ENCODE data around the gene NACA. TPM values are rescaled to one million over a fixed set of nuclear protein-coding genes. Genes with fewer than 3 reads are reported as not detected.

The NACA gene
- 1,159 and 1,183 TPM in 2 replicates for total RNA-seq

DNA sequence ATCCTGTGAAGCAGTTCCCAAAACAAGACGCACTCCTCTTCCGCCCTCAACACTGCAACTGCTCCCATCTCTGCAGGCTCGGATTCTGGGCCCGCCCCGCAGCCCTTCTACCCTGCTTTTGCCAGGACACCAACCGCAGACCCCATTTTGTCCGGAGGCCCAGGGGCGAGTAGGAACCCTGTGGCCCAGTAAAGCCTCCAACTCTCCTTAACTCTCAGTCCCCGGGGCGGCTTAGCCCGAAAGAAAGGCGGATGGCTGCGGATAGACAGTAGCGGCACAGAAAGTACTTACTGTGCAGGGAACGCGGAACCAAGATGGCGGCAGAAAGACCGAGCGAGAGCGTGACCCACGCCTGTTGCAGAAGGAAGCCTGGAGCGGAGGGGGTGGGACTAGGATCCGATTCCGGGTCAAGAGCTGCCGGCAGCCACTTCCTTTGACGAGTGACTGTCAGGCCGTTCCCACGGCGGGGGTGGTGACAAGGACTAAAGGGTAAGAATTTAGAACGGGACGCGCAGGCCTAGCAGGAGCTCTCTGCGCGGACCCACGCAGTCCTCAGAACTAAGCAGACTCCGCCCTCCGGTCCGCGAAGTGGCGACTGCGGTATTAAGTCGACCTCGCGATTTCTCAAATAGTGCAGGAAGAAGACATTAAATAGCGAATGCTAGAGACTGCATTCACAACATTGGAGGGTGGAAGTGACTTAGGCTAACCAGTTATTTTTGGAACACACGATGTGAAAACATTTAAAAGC is at the start of gene NACA:
TSS of gene NACA (minus strand) at position 328 of the 751 bp plus-strand sequence. CDS start 778 bp downstream, outside the sequence.

GRCh38 chr12:56751712-56752598 is 26.9 kb upstream of the NACA start, which contains the start of gene PRIM1:
Gene PRIM1, minus strand, starts transcription at chr12:56752323. Its CDS starts 25 bp downstream, at chr12:56752298.

DNA sequence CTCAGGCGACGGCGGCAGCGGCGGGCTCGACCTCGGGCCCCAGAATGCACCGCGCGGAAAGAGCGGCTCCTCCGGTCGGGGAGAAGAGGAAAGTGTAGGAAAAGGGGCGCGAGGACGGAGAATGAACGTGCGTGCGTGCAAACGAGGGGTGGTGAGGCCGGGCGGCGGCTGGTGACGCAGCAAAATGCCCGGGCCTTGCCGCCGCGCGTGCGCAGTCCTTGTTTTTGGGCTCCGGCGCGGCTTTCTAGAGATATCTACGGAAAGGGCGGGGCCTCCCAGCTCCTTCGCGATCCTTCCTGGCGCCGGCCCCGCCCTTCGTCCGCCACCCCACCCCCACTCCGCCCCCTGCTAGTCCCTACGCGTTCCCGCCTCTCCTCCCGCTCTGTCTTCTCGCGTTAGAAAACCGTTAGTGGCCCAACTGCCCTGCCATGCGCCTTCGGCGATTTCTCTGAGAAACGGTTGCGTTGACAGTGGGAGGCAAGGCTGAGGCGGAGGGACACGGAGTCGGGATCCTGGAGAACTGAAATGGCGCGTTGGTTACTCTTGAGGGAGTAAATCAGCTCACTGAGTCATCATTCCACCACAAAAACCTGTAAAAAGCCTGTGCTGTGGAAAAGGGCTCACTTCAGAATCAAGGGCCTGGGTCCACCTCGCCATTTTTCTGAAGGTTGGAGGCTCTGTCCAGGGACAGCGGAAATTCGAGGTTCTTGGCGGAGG is 36.8 kb downstream of the NACA start, which contains the start of gene PTGES3:
TSS of gene PTGES3 (minus strand) at position 156 of the 717 bp plus-strand sequence. CDS start 285 bp downstream, outside the sequence.

Small RNAs within 50 kb of the gene (small RNA-seq; reads per million reads assigned to genes)
- gene RN7SL809P = not detected

Other genes with a start within 250 kb of the NACA start
- not detected in 2 replicates for gene GLS2, start 237.1 kb downstream of the NACA start, total RNA-seq
- gene RBMS2, start 203.5 kb downstream of the NACA start, total RNA-seq = 40.6 and 47.0 TPM in 2 replicates
- 39.7 and 44.3 TPM in 2 replicates for gene BAZ2A, start 95.0 kb downstream of the NACA start, total RNA-seq
- gene ATP5F1B, start 79.3 kb downstream of the NACA start, total RNA-seq = 367 and 370 TPM in 2 replicates
- gene PTGES3, start 37.0 kb downstream of the NACA start, total RNA-seq = 104 and 113 TPM in 2 replicates
- 9.7 and 12.5 TPM in 2 replicates for gene PRIM1, start 27.0 kb upstream of the NACA start, total RNA-seq
- gene HSD17B6, start 38.0 kb upstream of the NACA start, total RNA-seq = 1.2 TPM in 2 replicates
- gene SDR9C7, start 209.1 kb upstream of the NACA start, total RNA-seq = not detected in 2 replicates
- gene RDH16, start 232.3 kb upstream of the NACA start, total RNA-seq = 0.11 and 0.13 TPM in 2 replicates